ENCODE results near the gene MGRN1. TPM values are rescaled to one million over a fixed set of nuclear protein-coding genes. Genes with fewer than 3 reads are reported as not detected.

MGRN1 gene
- total and polyA plus RNA-seq, 2 of the 13 experiments (the other 11 are each of a cell fraction or from before 2014, with no cell fraction given) = 11.9 to 12.6 TPM

DNA sequence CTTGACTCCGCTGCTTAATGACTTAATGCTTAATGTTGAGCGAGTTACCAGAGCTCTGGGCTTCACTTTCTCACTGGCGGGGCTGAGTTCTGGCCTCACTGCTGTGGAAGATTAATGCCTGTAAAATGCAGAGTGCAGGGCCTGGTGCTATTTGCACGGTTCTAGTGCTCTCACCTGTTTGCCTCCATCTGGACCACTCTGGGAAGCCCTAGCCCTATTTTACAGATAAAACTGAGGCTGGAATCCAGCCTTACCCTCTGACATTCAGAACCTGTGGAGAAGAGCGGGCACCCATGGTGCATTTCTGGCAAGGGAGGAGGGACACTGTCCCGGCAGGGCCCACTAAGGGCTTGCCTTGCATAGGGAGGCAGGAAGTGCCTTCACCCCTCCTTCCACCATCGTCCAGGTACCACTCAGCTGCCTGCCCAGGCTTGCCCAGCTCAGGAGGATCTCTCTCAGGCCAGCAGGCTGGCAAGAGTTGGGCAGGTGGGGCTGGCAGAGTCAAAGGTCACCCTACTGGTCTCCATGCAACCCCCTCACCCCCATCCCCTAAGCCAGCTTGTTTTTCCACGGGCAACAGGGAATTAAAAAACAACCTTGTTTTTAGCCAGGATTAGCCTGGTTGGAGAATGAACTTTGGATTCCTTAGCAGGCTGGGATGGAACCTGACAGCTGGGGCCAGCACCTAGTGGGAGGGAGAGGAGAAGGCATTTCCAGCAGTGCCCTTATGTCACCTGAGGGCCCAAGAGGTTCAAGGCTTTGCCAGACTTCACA is 5.8 kb upstream of the MGRN1 start (continued):
- TF ChIP-seq ZBTB7A (CRISPR knock-in tag; IDR thresholded peaks at IDR 0.05) = no peak
- TF ChIP-seq, protein P1, sequence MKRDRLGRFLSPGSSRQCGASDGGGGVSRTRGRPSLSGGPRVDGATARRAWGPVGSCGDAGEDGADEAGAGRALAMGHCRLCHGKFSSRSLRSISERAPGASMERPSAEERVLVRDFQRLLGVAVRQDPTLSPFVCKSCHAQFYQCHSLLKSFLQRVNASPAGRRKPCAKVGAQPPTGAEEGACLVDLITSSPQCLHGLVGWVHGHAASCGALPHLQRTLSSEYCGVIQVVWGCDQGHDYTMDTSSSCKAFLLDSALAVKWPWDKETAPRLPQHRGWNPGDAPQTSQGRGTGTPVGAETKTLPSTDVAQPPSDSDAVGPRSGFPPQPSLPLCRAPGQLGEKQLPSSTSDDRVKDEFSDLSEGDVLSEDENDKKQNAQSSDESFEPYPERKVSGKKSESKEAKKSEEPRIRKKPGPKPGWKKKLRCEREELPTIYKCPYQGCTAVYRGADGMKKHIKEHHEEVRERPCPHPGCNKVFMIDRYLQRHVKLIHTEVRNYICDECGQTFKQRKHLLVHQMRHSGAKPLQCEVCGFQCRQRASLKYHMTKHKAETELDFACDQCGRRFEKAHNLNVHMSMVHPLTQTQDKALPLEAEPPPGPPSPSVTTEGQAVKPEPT (CRISPR knock-in tag; IDR thresholded peaks at IDR 0.05; ENCODE audit: low read depth) = no peak
- TF ChIP-seq NFATC3 (CRISPR knock-in tag; IDR thresholded peaks at IDR 0.05) = no peak
- TF ChIP-seq, protein P2, sequence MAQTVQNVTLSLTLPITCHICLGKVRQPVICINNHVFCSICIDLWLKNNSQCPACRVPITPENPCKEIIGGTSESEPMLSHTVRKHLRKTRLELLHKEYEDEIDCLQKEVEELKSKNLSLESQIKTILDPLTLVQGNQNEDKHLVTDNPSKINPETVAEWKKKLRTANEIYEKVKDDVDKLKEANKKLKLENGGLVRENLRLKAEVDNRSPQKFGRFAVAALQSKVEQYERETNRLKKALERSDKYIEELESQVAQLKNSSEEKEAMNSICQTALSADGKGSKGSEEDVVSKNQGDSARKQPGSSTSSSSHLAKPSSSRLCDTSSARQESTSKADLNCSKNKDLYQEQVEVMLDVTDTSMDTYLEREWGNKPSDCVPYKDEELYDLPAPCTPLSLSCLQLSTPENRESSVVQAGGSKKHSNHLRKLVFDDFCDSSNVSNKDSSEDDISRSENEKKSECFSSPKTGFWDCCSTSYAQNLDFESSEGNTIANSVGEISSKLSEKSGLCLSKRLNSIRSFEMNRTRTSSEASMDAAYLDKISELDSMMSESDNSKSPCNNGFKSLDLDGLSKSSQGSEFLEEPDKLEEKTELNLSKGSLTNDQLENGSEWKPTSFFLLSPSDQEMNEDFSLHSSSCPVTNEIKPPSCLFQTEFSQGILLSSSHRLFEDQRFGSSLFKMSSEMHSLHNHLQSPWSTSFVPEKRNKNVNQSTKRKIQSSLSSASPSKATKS (CRISPR knock-in tag; IDR thresholded peaks at IDR 0.05) = no peak
- TF ChIP-seq RFX1 (IDR thresholded peaks at IDR 0.05) = no peak
- no peak for TF ChIP-seq NR2F2 (IDR thresholded peaks at IDR 0.05; ENCODE audit: borderline replicate concordance, low read depth)
- TF ChIP-seq, protein P3, sequence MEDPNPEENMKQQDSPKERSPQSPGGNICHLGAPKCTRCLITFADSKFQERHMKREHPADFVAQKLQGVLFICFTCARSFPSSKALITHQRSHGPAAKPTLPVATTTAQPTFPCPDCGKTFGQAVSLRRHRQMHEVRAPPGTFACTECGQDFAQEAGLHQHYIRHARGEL (CRISPR knock-in tag; IDR thresholded peaks at IDR 0.05) = no peak
- TF ChIP-seq, protein P4, sequence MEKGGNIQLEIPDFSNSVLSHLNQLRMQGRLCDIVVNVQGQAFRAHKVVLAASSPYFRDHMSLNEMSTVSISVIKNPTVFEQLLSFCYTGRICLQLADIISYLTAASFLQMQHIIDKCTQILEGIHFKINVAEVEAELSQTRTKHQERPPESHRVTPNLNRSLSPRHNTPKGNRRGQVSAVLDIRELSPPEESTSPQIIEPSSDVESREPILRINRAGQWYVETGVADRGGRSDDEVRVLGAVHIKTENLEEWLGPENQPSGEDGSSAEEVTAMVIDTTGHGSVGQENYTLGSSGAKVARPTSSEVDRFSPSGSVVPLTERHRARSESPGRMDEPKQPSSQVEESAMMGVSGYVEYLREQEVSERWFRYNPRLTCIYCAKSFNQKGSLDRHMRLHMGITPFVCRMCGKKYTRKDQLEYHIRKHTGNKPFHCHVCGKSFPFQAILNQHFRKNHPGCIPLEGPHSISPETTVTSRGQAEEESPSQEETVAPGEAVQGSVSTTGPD (CRISPR knock-in tag; IDR thresholded peaks at IDR 0.05) = peak; percentile 87; the same call in 1 of the 2 replicates
- no peak for TF ChIP-seq ZNF780A (CRISPR knock-in tag; IDR thresholded peaks at IDR 0.05)
- 0 out of 2 replicates have a peak, but pooled peaks have one; percentile 39 for TF ChIP-seq ZNF501 (CRISPR knock-in tag; IDR thresholded peaks at IDR 0.05)
- TF ChIP-seq, protein P5, sequence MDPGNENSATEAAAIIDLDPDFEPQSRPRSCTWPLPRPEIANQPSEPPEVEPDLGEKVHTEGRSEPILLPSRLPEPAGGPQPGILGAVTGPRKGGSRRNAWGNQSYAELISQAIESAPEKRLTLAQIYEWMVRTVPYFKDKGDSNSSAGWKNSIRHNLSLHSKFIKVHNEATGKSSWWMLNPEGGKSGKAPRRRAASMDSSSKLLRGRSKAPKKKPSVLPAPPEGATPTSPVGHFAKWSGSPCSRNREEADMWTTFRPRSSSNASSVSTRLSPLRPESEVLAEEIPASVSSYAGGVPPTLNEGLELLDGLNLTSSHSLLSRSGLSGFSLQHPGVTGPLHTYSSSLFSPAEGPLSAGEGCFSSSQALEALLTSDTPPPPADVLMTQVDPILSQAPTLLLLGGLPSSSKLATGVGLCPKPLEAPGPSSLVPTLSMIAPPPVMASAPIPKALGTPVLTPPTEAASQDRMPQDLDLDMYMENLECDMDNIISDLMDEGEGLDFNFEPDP (CRISPR knock-in tag; conservative IDR thresholded peaks at IDR 0.05) = no peak
- TF ChIP-seq, protein P6, sequence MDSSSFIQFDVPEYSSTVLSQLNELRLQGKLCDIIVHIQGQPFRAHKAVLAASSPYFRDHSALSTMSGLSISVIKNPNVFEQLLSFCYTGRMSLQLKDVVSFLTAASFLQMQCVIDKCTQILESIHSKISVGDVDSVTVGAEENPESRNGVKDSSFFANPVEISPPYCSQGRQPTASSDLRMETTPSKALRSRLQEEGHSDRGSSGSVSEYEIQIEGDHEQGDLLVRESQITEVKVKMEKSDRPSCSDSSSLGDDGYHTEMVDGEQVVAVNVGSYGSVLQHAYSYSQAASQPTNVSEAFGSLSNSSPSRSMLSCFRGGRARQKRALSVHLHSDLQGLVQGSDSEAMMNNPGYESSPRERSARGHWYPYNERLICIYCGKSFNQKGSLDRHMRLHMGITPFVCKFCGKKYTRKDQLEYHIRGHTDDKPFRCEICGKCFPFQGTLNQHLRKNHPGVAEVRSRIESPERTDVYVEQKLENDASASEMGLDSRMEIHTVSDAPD (CRISPR knock-in tag; IDR thresholded peaks at IDR 0.05) = peak; percentile 68; the same call in 1 of the 2 replicates
- TF ChIP-seq TARDBP (CRISPR knock-in tag; IDR thresholded peaks at IDR 0.05) = peak; percentile 23; the same call in 1 of the 2 replicates
- no peak for TF ChIP-seq ZNF484 (CRISPR knock-in tag; IDR thresholded peaks at IDR 0.05; ENCODE audit: borderline replicate concordance, low read depth)
- TF ChIP-seq, protein P7, sequence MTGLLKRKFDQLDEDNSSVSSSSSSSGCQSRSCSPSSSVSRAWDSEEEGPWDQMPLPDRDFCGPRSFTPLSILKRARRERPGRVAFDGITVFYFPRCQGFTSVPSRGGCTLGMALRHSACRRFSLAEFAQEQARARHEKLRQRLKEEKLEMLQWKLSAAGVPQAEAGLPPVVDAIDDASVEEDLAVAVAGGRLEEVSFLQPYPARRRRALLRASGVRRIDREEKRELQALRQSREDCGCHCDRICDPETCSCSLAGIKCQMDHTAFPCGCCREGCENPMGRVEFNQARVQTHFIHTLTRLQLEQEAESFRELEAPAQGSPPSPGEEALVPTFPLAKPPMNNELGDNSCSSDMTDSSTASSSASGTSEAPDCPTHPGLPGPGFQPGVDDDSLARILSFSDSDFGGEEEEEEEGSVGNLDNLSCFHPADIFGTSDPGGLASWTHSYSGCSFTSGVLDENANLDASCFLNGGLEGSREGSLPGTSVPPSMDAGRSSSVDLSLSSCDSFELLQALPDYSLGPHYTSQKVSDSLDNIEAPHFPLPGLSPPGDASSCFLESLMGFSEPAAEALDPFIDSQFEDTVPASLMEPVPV (CRISPR knock-in tag; IDR thresholded peaks at IDR 0.05) = 0 out of 2 replicates have a peak, but pooled peaks have one; percentile 34
- TF ChIP-seq ARNT2 (CRISPR knock-in tag; IDR thresholded peaks at IDR 0.05; ENCODE audit: low read depth) = no peak
- no peak for TF ChIP-seq SMARCE1 (IDR thresholded peaks at IDR 0.05; ENCODE audit: borderline replicate concordance)

Measured in HepG2 (cell line).